Stimulated activated CD8-positive, alpha-beta memory T cell treated with anti-CD3 and anti-CD28 coated beads, Interleukin-4, amount 100 ng/mL, for 1 hour (primary cell): ENCODE results near the gene OIT3.
"Not testable (repeated sequence)": the region's sequence is repeated elsewhere in the genome, so short reads cannot be mapped to it uniquely, and the experiment has no call there.

Source experiments
- DNase-seq, 2 donors: peaks; one replicate each; pipeline ENCODE4 v3.0.0-alpha.2; 2020; ENCODE audit warnings: low read depth in 2 of 2, low spot score in 1 of 2

Gene OIT3

GRCh38 chr10:72899545-72899944 lies 6.0 kb downstream of the OIT3 start:
- DNase-seq, result no peak

GRCh38 chr10:72903941-72904446 lies 10.5 kb downstream of the OIT3 start:
- not testable (repeated sequence) for DNase-seq

- DNase-seq, result no peak
These were observed 11.3 kb downstream of the OIT3 start for GRCh38 chr10:72904806-72905205.

- no peak for DNase-seq
These were observed 12.9 kb downstream of the OIT3 start for GRCh38 chr10:72906446-72906845.

- DNase-seq, result no peak
These were observed 17.2 kb downstream of the OIT3 start for GRCh38 chr10:72910705-72911104.

- DNase-seq, result no peak
These were observed 18.2 kb downstream of the OIT3 start for GRCh38 chr10:72911758-72912157.

DNA sequence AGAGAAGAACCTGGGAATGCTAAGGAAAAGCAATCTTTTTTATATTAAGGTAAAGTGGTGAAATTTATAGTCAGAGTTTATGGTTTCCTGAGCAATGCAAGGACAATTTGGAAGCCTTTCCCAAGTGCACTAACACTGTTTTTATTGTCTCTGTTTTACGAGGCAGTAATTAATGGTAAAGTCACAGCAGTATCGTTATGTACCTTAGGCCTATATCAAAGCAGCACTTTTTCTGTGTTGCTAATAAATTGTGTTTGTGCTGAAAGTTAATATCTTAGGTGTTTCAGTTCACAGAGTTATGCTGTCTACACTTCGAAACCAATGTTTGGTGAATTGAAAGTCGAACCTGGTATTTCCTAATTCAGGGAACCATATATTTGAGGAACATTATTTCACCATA lies 19.2 kb downstream of the OIT3 start:
- DNase-seq, result no peak

- DNase-seq, result no peak
These were observed 19.7 kb downstream of the OIT3 start for GRCh38 chr10:72913287-72913686.

- not testable (repeated sequence) for DNase-seq
These were observed 23.7 kb downstream of the OIT3 start for GRCh38 chr10:72917201-72917600.

GRCh38 chr10:72917803-72918332 lies 24.3 kb downstream of the OIT3 start:
- not testable (repeated sequence) for DNase-seq

- no peak for DNase-seq
These were observed 24.8 kb downstream of the OIT3 start for GRCh38 chr10:72918352-72918751.

DNA sequence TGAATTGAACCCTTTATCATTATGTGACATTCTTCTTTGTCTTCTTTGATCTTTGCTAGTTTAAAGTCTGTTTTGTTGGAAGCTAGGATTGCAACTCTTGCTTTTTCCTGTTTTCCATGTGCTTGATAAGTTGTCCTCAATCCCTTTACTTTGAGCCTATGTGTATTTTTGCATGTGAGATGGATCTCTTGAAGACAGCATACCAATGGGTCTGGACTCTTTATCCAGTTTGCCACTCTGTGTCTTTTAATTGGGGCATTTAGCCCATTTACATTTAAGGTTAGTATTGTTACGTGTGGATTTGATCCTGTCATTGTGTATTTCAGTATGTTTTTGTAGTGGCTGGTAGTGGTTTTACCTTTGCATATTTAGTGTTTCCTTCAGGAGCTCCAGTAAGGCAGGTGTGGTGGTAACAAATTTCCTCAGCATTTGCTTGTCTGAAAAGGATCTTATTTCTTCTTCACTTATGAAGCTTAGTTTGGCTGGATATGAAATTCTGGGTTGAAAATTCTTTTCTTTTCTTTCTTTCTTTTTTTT lies 27.7 kb downstream of the OIT3 start:
- not testable (repeated sequence) for DNase-seq

GRCh38 chr10:72924351-72924750 lies 30.8 kb downstream of the OIT3 start:
- DNase-seq, result no peak

- DNase-seq, result no peak
These were observed 32.5 kb downstream of the OIT3 start for GRCh38 chr10:72925951-72926465.

GRCh38 chr10:72927485-72927884 lies 33.9 kb downstream of the OIT3 start:
- no peak for DNase-seq

DNA sequence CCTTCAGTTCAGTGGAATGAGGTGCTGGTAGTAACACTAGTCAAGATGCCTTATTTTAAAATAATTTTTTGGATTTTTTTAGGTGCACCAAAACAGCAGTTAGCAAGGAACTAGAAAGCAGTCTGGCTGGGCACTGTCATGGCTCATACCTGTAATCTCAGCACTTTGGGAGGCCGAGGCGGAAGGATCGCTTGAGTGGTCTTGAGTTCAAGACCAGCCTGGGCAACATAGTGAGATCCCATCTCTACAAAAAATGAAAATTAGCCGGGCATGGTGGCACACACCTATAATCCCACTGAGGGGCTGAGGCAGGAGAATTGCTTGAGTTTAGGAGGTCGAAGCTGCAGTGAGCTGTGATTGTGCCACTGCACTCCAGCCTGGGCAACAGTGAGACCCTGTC lies 35.3 kb downstream of the OIT3 start:
- no peak for DNase-seq

DNA sequence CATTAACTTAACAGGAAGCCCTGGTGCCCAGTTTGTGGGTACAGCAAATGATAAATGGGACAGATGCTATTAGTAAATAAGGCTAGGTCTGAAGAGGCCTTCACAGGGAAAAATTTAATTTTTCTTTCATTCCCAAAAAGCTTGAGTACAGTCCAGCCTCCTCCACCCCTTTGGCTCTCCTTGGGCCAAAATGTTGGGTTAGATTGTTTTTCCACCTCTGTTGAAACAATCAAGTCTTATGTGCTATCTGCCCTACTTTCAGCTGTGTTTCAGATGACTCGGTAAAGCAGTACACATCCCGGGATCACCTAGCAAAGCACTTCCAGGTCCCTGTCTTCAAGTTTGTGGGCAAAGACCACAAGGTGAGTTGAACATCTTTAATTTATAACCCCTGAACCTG lies 36.7 kb downstream of the OIT3 start:
- no peak for DNase-seq

- DNase-seq, result no peak
These were observed 38.9 kb downstream of the OIT3 start for GRCh38 chr10:72932259-72933015.

DNA sequence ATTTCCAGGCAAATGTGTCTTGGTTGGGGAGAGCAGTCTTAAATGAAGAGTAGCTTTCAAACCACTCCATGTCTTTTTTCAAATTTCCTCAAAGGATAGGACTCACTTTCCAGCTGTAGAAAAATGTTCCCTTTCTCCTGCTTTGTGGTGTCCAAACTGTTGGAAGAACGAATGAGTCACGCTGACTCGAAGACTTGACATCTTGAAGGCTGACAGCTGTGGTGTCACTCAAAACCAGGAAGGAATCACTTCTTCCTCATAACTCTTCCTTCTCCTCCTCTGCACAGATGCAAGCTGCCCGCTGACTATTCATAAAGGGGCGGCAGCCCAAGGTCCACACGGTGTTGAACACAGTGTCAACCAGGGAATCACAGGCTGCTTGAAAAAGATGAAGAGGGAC lies 41.8 kb downstream of the OIT3 start:
- no peak for DNase-seq

- no peak for DNase-seq
These were observed 50.1 kb downstream of the OIT3 start for GRCh38 chr10:72943498-72944234.

DNA sequence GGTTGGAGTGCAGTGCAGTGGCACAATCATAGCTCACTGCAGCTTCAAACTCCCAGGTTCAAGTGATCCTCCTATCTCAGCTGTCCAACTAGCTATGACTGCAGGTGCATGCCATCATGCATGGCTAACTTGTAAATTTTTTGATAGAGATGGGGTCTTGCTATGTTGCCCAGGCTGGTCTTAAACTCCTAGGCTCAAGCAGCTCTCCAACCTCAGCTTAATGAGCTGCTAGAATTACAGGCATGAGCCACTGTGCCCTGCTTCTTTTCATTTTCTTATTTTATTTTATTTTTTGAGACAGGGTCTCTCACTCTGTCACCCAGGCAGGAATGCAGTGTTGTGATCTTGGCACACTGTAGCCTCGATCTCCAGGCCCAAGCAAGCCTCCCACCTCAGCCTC lies 53.4 kb downstream of the OIT3 start:
- no peak for DNase-seq

- DNase-seq, result no peak
These were observed 55.2 kb downstream of the OIT3 start for GRCh38 chr10:72948762-72949161.
